ENCODE results near the gene THEMIS. TPM values are rescaled to one million over a fixed set of nuclear protein-coding genes. Genes with fewer than 3 reads are reported as not detected.
"Not testable (repeated sequence)": the region's sequence is repeated elsewhere in the genome, so short reads cannot be mapped to it uniquely, and the experiment has no call there.

The THEMIS gene
- total RNA-seq, 2 donors from 2014 or later: 13.4 to 14.0 TPM

GRCh38 chr6:127932708-127933107, 31.9 kb upstream of the THEMIS start:
- no peak overlapping the region for H3K27ac Mint-ChIP-seq
- no peak for DNase-seq

GRCh38 chr6:127926441-127926840, 25.6 kb upstream of the THEMIS start:
- DNase-seq; H3K27me3 Mint-ChIP-seq (ENCODE audit: low read depth); H3K27ac Mint-ChIP-seq; ATAC-seq (replicated peaks in 1 of 2); H3K4me3 Mint-ChIP-seq: not testable (repeated sequence)
- peaks cover 15 to 19% of the 10 kb centered on the region in 2 donors for H3K9me3 Mint-ChIP-seq
- peaks cover 29 to 38% of the 10 kb centered on the region in 2 donors for H3K36me3 Mint-ChIP-seq (ENCODE audit: insufficient read depth in 2 of 2)
- H3K4me1 Mint-ChIP-seq (ENCODE audit: low read depth): peaks cover 41% of the 10 kb centered on the region

More at GRCh38 chr6:127932708-127933107, 31.9 kb upstream of the THEMIS start:
- Mint-ChIP-seq H3K9me3 (peaks cover 13 to 16% of the 10 kb centered on the region in 2 donors), H3K36me3 (ENCODE audit: insufficient read depth in 2 of 2) (peaks cover 18 to 39% of the 10 kb centered on the region in 2 donors), H3K4me1 (ENCODE audit: low read depth) (peaks cover 34% of the 10 kb centered on the region), H3K27me3 (ENCODE audit: low read depth) (no peaks in the 10 kb centered on the region), H3K4me3 (peak overlapping the region; percentile 15 to 30)
- no peak for ATAC-seq (replicated peaks in 1 of 2)

DNA sequence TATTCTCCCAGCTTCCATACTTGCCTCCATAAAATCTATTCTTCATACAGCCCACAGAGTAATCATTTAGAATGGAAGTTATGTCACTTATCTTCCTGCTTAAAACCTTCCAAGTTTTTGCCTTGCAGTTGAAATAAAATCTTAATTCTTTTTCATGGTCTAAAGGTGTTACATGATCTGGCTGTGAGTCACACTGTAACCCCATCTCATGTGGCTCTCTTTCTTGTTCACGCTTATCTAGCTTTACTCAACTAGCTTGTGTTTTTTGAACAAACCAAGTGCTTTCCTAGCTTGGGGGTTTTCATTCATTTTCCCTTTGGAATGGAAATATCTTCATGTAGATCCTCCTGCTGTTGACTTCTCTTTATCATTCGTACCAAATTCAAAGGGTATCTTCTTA, 23.6 kb upstream of the THEMIS start:
- peaks cover 14 to 17% of the 10 kb centered on the region in 2 donors for H3K9me3 Mint-ChIP-seq
- H3K4me3 Mint-ChIP-seq: peak overlapping the region; percentile 13 to 84
- no peaks in the 10 kb centered on the region for H3K27me3 Mint-ChIP-seq (ENCODE audit: low read depth)
- peaks cover 26 to 28% of the 10 kb centered on the region in 2 donors for H3K36me3 Mint-ChIP-seq (ENCODE audit: insufficient read depth in 2 of 2)
- peaks cover 59% of the 10 kb centered on the region for H3K4me1 Mint-ChIP-seq (ENCODE audit: low read depth)
- peak overlapping the region; percentile 35 for H3K27ac Mint-ChIP-seq
- DNase-seq (no peak), ATAC-seq (replicated peaks in 1 of 2) (peak; percentile 89 to 94)

- Mint-ChIP-seq H3K4me3 (peak overlapping the region; percentile 13 to 84), H3K9me3 (peaks cover 13 to 16% of the 10 kb centered on the region in 2 donors), H3K4me1 (ENCODE audit: low read depth) (peaks cover 63% of the 10 kb centered on the region), H3K27ac (peak overlapping the region; percentile 35), H3K36me3 (ENCODE audit: insufficient read depth in 2 of 2) (peaks cover 24% of the 10 kb centered on the region in 2 donors), H3K27me3 (ENCODE audit: low read depth) (no peaks in the 10 kb centered on the region)
- DNase-seq: no peak
- peak; percentile 13 to 38 for ATAC-seq (replicated peaks in 1 of 2)
Measured at GRCh38 chr6:127924031-127924430, 23.2 kb upstream of the THEMIS start.

- DNase-seq (no peak), ATAC-seq (replicated peaks in 1 of 2) (no peak)
- H3K27ac Mint-ChIP-seq: peak overlapping the region; percentile 64
- H3K4me3 Mint-ChIP-seq: peak overlapping the region; percentile 50 to 71
- no peaks in the 10 kb centered on the region for H3K27me3 Mint-ChIP-seq (ENCODE audit: low read depth)
- H3K9me3 Mint-ChIP-seq: peaks cover 8 to 11% of the 10 kb centered on the region in 2 donors
- H3K36me3 Mint-ChIP-seq (ENCODE audit: insufficient read depth in 2 of 2): peaks cover 18 to 19% of the 10 kb centered on the region in 2 donors
- peaks cover 72% of the 10 kb centered on the region for H3K4me1 Mint-ChIP-seq (ENCODE audit: low read depth)
Measured at GRCh38 chr6:127923135-127923534, 22.3 kb upstream of the THEMIS start.

DNA sequence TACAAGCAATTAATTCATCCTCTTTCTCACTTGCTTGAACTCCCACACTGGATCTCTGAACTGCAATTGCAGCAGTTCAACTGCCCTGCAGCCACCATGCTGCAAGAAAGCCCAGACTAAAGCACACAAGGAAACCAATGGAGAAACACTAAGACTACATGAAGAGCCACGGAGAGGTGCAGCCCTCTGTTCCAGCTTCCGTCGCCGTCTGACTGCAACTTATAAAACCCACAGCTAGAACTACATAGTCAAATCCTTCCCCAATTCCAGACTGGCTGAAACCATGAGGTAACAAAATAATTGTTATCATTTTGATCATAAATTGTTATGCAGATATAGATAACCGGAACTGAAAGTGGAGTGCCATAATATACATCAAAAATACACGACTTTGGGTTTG, 21.1 kb upstream of the THEMIS start:
- no peaks in the 10 kb centered on the region for H3K27me3 Mint-ChIP-seq (ENCODE audit: low read depth)

DNA sequence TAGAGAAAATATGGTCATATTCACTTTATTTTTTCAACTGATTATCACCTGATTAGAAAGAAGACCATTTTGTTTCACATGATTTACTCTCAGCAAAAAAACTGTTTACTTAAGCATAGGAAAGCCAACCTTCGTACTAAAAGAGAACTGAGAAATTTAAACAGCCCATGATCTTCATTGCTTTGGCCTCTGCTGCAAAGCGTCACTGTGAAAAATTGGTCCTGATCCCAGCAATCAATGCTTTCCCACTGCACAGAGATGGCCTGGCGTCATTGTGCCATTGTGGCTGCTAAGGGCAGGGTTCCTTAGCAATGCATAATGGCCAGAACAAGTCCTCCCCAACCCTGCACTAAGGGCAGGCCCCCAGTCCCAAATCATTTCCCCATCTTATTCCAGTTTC, 19.9 kb upstream of the THEMIS start:
- H3K4me1 Mint-ChIP-seq (ENCODE audit: low read depth): peaks cover 91% of the 10 kb centered on the region
- peak overlapping the region; percentile 7 to 18 for H3K4me3 Mint-ChIP-seq

More for the DNA sequence above, 21.1 kb upstream of the THEMIS start:
- Mint-ChIP-seq H3K9me3 (peaks cover 3 to 4% of the 10 kb centered on the region in 2 donors), H3K27ac (peak overlapping the region; percentile 68), H3K36me3 (ENCODE audit: insufficient read depth in 2 of 2) (peaks cover 10 to 11% of the 10 kb centered on the region in 2 donors), H3K4me3 (peak overlapping the region; percentile 50 to 71), H3K4me1 (ENCODE audit: low read depth) (peaks cover 83% of the 10 kb centered on the region)
- ATAC-seq (replicated peaks in 1 of 2) (no peak), DNase-seq (no peak)

DNA sequence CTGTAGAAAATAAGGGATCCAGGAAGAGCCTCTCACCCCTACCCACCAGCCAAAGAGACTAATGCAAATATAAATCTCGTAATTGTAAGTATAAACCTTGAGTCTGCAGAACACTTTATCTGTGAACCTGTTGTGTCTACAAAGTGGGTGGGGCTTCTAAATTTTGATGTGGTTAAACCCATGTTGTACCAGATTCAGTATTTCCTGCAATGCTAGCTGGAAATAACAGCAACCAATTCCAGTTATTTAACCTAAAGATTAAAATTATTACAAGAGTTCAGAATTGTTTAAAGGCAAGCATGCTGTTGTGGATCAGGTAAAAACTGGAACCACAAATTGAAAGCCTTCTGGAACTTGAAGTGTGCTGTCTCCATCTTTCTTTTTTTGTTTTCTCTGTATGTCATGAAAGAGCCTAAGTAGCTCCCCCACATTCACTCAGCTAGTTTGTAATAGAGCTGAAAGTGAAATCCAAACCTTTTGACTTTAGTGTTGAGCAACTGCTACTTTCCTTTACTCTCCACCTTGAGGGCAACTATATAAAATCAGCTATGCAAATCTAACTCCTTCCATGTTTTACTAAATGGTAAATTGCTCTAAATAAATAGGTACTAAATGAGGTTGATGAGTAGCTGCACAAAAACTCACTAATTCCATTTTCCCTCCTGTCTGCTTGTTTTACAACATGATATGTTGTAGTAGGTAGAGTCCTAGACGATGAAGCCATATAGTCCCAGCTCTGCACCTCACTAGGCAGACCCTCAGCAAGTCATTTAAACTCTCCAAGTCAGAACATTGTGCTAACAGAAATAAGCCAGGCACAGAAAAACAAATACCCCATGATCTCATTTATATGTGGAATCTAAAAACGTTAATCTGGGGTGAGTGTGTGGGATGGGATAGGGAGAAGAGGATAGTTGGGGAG, 17.9 kb upstream of the THEMIS start:
- peak overlapping the region; percentile 65 to 95 for H3K4me3 Mint-ChIP-seq
- H3K4me1 Mint-ChIP-seq (ENCODE audit: low read depth): peaks cover 92% of the 10 kb centered on the region
- no peak for DNase-seq

More for the DNA sequence above, 19.9 kb upstream of the THEMIS start:
- ATAC-seq (replicated peaks in 1 of 2) (no peak), DNase-seq (no peak)
- Mint-ChIP-seq H3K27ac (no peak overlapping the region), H3K27me3 (ENCODE audit: low read depth) (no peaks in the 10 kb centered on the region), H3K9me3 (peaks cover under 1 to 3% of the 10 kb centered on the region in 2 donors), H3K36me3 (ENCODE audit: insufficient read depth in 2 of 2) (peaks cover 6% of the 10 kb centered on the region in 2 donors)

DNA sequence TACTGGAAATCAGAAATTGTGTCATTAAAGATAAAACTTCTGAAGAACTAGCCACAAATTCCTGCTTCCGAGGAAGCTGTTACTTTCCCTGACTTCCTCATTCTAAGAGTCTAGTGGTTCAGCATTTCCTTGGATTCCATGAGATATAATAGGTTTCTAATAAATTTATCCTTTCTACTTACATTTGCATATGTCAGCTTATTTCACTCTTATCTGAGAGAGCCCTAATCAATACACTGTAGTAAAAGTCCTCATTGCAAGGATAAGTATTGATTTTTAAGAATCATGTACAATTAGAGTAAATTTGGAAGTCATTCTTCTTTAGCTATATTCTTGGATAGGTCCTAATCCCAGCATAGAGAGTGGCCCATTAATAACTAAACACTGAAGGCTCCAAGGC, 16.9 kb upstream of the THEMIS start:
- no peaks in the 10 kb centered on the region for H3K27me3 Mint-ChIP-seq (ENCODE audit: low read depth)
- peak overlapping the region; percentile 65 to 95 for H3K4me3 Mint-ChIP-seq
- no peak for ATAC-seq (replicated peaks in 1 of 2)
- H3K27ac Mint-ChIP-seq: peak overlapping the region; percentile 96
- H3K4me1 Mint-ChIP-seq (ENCODE audit: low read depth): peaks cover 88% of the 10 kb centered on the region
- H3K9me3 Mint-ChIP-seq: no peaks in the 10 kb centered on the region
- DNase-seq: no peak
- H3K36me3 Mint-ChIP-seq (ENCODE audit: insufficient read depth in 2 of 2): peaks cover 5 to 10% of the 10 kb centered on the region in 2 donors

More for the DNA sequence above, 17.9 kb upstream of the THEMIS start:
- H3K36me3 Mint-ChIP-seq (ENCODE audit: insufficient read depth in 2 of 2): peaks cover 0 to 5% of the 10 kb centered on the region in 2 donors
- no peaks in the 10 kb centered on the region for H3K27me3 Mint-ChIP-seq (ENCODE audit: low read depth)
- peak overlapping the region; percentile 71 for H3K27ac Mint-ChIP-seq
- peak; percentile 84 to 85 for ATAC-seq (replicated peaks in 1 of 2)
- no peaks in the 10 kb centered on the region for H3K9me3 Mint-ChIP-seq

DNA sequence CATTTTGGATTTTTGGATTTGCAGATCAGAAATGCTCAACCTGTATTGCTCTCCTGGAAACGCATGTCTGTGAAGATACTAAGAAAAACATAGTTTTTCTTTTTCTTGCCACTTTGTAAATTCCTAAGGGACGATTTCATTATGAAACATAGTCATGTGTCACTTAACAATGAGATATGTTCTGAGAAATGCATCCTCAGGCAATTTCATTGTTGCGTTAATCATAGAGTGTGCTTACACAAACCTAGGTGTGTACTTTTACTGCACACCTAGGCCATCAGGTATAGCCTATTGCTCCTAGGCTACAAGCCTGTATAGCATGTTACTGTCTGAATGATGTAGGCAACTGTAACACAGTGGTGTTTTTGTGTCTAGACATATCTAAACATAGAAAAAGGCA, 13.4 kb upstream of the THEMIS start:
- Mint-ChIP-seq H3K27ac (no peak overlapping the region), H3K27me3 (ENCODE audit: low read depth) (no peaks in the 10 kb centered on the region), H3K4me1 (ENCODE audit: low read depth) (peaks cover 64% of the 10 kb centered on the region), H3K36me3 (ENCODE audit: insufficient read depth in 2 of 2) (peaks cover 22 to 28% of the 10 kb centered on the region in 2 donors), H3K9me3 (peaks cover 6 to 12% of the 10 kb centered on the region in 2 donors), H3K4me3 (peak overlapping the region in 1 of 2 donors; percentile 58)
- DNase-seq (no peak), ATAC-seq (replicated peaks in 1 of 2) (no peak)

DNA sequence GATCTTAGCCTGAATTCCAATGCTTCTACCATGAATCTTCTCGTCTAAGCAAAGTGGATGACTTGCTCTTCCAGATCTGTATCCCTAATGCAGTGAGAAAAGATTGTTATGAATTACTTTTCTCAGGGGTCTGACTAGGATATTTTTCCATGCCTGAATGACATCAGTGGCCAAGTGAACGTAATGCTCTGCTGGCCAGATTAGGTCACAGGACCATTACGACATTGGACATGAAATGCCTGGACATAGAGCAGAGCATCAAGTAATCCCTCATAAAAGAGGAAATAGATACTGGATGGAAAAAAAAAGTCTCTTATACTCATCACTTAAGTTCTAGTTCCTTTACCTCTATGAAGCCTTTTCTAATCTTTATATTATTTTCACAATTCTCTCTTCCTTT, 12.1 kb upstream of the THEMIS start:
- DNase-seq: no peak
- H3K27ac Mint-ChIP-seq: no peak overlapping the region
- peaks cover 24 to 31% of the 10 kb centered on the region in 2 donors for H3K36me3 Mint-ChIP-seq (ENCODE audit: insufficient read depth in 2 of 2)
- no peaks in the 10 kb centered on the region for H3K27me3 Mint-ChIP-seq (ENCODE audit: low read depth)
- peaks cover 60% of the 10 kb centered on the region for H3K4me1 Mint-ChIP-seq (ENCODE audit: low read depth)
- H3K9me3 Mint-ChIP-seq: peaks cover 6 to 12% of the 10 kb centered on the region in 2 donors
- no peak overlapping the region for H3K4me3 Mint-ChIP-seq
- ATAC-seq (replicated peaks in 1 of 2): no peak

- Mint-ChIP-seq H3K27me3 (ENCODE audit: low read depth) (no peaks in the 10 kb centered on the region), H3K4me3 (peak overlapping the region; percentile 49 to 85), H3K4me1 (ENCODE audit: low read depth) (peaks cover 64% of the 10 kb centered on the region), H3K9me3 (peaks cover 6 to 12% of the 10 kb centered on the region in 2 donors), H3K27ac (peak overlapping the region; percentile 92), H3K36me3 (ENCODE audit: insufficient read depth in 2 of 2) (peaks cover 19 to 29% of the 10 kb centered on the region in 2 donors)
- peak; percentile 86 to 87 for ATAC-seq (replicated peaks in 1 of 2)
- DNase-seq: peak; percentile 41 to 57
Measured at GRCh38 chr6:127907960-127908640, 7.2 kb upstream of the THEMIS start.

DNA sequence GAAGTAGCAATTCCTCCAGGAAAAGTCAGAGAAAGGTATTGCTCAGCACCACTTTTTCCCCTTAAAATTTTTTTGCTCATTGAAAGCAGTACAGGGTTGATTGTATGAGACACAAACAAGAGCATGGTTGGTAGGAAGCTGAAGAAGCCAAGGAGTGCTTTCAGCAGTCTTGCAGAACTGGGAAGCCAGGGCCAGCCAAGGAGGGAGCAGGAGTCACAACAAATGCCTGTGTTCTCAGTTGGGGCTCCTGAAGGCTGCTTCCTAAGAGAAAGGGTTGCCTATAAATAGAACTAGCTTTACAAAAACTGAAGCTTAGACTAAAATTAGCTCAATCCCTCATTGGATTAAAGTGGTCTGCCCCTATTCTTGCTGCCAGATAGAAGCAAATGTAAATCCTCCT, 3.3 kb upstream of the THEMIS start:
- H3K27ac Mint-ChIP-seq: peak overlapping the region; percentile 66
- H3K27me3 Mint-ChIP-seq (ENCODE audit: low read depth): no peaks in the 10 kb centered on the region
- H3K9me3 Mint-ChIP-seq: no peaks in the 10 kb centered on the region
- peaks cover 3 to 6% of the 10 kb centered on the region in 2 donors for H3K36me3 Mint-ChIP-seq (ENCODE audit: insufficient read depth in 2 of 2)
- H3K4me3 Mint-ChIP-seq: peak overlapping the region; percentile 23 to 66
- ATAC-seq (replicated peaks in 1 of 2): no peak
- DNase-seq: no peak
- peaks cover 76% of the 10 kb centered on the region for H3K4me1 Mint-ChIP-seq (ENCODE audit: low read depth)
